GM03348 (cell line): ENCODE data around the gene SSC4D.
"Not testable (repeated sequence)": the region's sequence is repeated elsewhere in the genome, so short reads cannot be mapped to it uniquely, and the experiment has no call there.

ENCODE experiments used
- DNase-seq: peaks from one replicate; pipeline ENCODE4 v3.0.0; 2012; ENCODE audit warnings: low spot score

Gene SSC4D

DNA sequence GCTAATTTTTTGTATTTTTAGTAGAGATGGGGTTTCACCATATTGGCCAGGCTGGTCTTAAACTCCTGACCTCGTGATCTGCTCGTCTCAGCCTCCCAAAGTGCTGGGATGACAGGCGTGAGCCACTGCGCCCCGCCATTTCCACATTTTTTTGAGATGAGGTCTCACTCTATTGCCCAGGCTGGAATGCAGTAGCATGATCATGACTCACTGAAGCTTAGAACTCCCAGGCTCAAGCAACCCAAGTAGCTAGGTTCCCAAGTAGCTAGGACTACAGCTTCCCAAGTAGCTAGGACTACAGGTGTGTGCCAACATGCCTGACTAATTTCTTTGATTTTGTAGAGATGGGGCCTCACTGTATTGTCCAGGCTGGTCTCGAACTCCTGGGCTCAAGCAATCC lies 11.6 kb upstream of the SSC4D start:
- peak; percentile 63 for DNase-seq

- DNase-seq = not testable (repeated sequence)
These were observed 8.3 kb upstream of the SSC4D start for GRCh38 chr7:76417654-76418310.

DNA sequence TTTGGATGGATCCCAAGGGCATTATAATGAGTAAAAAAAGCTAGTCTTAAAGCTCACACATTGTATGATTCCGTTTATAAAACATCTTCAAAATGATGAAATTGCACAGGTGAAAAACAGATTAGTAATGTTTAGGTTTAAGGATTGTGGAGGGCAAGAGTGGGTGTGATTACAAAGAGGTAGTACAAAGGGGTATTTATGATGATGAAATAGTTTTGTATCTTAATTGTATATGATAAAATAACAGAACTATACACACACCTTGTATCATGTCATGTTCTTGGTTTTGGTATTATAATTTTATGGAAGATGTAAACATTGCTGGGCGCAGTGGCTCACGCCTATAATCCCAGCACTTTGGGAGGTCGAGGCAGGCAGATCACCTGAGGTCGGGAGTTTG lies 2.8 kb upstream of the SSC4D start:
- DNase-seq = no peak

DNA sequence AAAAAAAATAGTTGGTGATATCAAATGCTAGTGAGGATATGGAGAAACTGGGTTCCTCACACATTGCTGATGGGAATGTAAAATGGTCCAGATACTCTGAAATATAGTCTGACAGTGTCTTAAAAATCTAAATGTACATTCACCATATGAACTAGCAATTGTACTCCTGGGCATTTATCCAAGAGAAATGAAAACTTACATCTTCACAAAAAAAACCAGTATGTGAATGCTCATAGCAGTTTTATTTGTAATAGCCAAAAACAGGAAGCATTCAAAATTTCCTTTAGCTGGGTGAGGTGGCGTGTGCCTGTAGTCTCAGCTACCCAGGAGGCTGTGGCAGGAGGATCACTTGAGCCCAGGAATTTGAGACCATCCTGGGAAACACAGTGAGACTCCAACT lies 2.1 kb upstream of the SSC4D start:
- no peak for DNase-seq

- no peak for DNase-seq
These were observed 1.4 kb downstream of the SSC4D start for GRCh38 chr7:76408121-76408560.

DNA sequence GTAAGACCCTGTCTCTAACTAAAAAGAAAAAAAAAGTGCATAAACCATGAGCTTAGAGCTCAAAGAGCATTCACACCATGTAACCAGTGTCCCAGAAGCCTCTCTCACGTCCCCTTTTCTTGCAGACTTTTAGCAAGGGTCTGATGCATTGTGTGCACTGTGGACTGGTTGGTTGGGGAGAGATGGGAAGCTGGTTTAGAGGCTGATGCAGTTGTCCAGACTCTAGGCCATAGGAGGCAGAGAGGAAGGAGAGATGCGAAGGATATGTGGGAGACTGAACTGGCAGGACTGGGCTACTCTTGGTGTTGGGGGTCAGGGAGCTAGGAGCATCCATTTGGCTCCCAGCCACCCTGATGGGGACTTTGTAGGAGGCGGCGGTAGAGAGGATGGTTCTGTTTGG lies 1.8 kb downstream of the SSC4D start:
- no peak for DNase-seq

GRCh38 chr7:76405738-76406137 lies 3.8 kb downstream of the SSC4D start:
- DNase-seq = no peak

DNA sequence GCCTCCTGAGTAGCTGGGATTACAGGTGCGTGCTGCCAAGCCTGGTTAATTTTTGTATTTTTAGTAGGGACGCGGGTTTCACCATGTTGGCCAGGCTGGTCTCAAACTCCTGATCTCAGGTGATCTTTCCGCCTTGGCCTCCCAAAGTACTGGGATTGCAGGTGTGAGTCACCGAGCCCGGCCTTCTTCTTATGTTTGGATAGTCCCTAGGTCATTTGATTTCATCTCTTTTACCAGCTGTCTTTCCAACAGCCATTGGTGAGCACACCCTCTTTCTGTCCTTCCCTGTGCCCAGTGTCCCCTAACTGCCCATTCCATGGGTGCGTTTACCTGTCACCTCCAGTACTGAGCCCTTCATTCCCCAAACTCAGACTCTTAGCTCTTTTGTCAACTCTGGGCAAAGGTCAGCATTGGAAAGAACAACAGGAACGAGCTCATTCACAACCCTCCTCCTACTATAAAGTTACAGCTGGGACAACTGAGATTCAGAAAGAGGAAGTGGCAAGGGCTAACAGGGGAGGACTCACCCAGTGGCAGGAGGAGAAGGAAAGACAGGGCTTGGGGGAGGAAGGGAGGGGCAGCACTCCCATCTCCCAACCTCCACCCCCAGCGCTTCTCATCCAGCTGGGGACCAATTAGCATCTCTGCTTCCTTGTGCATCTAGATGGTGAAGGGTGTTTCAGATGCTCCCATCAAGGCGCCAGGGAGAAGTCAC lies 5.6 kb downstream of the SSC4D start:
- no peak for DNase-seq

DNA sequence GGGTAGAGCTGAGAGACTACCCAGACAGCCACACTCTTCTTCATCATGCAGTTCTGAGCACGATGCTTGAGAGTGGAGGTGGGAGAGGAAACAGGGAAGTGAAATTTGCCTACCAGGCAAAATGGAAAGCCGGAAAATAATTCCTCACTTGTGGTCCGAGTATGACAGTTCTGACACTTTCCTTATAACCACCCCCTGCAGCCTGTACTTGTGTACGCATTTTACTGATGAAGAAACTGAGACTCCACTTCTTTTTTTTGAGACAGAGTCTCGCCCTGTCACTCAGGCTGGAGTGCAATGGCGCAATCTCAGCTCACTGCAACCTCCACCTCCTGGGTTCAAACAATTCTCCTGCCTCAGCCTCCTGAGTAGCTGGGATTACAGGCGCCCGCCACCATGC lies 6.4 kb downstream of the SSC4D start:
- not testable (repeated sequence) for DNase-seq

- DNase-seq = no peak
These were observed 9.2 kb downstream of the SSC4D start for GRCh38 chr7:76400248-76400647.

DNA sequence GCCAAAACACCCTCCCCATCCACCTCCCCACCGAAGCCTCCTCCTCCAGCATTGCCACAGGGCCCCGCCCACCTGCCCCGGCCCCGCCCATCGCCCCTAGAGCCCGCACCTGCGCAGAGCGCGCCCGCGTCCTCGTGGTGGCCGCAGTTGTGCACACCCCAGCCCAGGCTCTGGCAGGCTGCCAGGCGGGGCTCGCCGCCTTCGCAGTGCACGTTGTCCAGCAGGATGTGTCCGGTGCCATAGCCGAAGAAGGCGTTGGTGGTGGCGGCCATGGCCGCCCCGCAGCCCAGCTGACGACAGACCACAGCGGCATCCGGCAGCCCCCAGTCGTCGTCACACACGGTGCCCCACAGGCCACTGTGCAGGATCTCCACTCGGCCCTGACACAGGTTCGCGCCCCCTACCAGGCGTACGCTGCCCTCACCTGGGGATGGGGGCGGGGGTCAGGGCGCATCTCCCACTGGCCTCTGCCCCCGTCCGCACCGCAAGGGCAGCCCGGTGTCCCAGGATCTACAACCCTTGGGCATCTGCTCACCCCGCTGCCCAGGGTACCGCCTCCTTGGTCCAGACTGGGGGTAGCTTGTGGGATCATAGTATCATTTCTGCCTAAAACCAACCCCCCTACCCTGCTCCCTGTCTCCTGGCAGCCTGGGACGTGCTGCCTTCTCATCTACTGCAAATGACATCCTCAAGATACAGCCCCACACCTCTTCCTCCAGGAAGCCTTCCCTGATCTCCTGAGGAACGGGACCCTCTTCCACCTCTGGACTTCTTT lies 11.9 kb downstream of the SSC4D start:
- DNase-seq = peak; percentile 86

DNA sequence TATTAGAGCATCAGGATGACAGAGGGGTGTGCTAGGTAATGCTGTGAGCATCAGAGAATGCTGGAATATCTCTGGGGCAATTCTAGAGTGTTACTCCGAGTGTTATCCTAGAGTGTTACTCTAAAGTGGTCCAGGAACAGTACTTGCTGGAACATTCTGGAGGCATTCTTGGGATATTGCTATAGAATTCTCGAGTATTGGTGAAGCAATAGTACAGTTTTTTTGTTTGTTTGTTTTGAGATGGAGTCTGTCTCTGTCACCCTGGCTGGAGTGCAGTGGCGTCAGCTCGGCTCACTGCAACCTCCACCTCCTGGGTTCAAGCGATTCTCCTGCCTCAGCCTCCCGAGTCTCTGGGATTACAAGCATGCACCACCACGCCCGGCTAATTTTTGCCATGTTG lies 12.6 kb downstream of the SSC4D start:
- no peak for DNase-seq

DNA sequence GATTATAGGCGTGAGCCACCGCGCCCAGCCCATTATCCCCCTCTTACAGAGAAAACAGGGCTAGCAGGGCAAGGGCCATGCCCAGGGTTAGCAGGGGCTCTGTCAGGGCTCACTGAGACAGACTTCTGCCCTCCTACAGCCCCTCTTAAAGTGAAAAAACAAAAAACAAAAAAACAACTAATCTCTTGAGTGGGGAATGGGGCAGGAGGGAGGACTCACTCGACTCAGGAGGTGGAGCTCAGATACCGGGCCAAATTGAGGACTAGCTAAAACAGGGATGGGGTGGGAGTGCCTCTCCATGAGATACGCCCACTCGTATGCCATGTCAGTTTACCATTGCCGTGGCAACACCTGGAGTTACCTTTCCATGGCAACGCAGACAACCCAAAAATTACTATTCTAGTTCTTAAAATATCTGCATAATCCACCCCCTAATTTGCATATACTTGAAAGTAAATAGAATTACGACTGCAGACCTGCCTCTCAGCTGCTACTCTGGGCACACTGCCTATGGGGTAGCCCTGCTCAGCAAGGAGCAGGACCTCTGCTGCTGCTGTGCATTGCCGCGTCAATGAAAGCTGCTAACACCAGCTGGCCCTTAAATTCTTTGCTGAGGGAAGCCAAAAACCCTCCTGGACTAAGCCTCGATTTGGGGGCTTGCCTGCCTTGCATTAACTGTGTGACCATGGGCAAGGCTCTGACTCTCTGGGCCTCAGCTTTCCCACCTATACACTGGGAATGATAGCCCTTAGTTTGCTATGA lies 13.4 kb downstream of the SSC4D start:
- no peak for DNase-seq

- not testable (repeated sequence) for DNase-seq
These were observed 13.9 kb downstream of the SSC4D start for GRCh38 chr7:76395605-76395964.

GRCh38 chr7:76394957-76395356 lies 14.5 kb downstream of the SSC4D start:
- DNase-seq = peak; percentile 8

DNA sequence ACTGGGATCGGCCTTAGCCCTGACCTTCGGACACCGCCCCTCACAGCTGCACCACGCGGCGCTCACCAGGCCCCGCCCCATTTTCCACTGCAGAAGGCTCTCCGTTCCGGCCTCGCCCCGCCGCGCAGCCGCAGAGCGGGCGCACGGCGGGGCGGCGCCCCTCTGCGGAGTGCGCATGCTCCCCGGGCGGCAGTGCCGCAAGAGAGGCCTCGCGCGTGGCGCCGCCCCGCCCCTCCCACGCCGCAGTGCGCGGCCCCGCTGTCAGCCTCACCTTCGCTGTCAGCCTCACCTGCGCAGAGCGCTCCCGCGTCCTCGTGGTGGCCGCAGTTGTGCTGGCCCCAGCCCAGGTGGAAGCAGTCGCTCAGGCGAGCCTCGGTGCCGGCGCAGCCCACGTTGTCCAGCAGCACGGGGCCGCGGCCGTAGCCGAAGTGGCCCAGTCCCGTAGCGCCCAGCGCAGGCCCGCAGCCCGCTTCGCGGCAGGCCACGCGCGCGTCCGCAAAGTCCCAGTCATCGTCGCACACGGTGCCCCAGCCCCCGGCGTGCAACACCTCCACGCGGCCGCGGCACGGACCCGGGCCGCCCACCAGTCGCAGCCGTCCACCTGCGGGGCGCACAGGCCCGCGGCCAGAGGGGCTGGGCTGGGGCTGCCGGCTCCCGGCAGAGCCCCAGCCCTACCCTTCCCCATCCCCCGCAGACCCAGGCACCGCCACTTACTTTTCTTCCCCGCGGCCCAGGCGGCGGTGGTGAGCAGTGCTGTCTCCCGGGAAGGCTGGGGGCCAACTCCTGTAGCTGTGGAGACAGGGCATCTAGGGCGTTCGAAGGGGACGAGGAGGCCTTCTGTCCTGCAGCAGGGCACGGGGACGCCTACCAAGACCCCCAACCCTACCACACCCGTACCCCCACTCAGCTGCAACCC lies 16.1 kb downstream of the SSC4D start:
- peak; percentile 99 for DNase-seq

DNA sequence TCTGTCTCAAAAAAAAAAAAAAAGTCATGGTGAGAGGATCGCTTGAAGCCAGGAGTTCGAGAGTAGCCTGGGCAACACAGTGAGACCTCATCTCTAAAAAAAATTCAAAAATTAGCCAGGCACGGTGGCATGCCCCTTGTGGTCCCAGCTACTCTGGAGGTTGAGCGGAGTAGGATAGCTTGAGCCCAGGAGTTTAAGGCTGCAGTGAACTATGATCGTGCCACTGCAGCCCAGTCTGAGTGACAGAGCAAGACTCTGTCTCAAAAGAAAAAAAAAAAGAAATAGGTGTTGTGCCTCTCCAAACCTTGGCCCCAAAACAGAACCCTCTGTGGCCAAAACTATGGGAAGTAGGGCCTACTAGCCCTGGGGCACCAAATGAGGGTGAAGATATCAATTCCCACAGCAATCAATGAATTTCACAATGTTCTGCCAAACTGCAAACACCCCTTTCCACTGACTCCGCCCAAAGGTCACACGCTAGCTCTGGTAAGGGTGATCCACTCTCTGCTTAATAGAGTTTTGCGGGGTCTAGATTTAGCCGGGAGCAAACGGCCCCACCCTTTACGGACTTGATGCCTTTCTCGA lies 16.9 kb downstream of the SSC4D start:
- DNase-seq = no peak

- no peak for DNase-seq
These were observed 19.4 kb downstream of the SSC4D start for GRCh38 chr7:76390092-76390491.

DNA sequence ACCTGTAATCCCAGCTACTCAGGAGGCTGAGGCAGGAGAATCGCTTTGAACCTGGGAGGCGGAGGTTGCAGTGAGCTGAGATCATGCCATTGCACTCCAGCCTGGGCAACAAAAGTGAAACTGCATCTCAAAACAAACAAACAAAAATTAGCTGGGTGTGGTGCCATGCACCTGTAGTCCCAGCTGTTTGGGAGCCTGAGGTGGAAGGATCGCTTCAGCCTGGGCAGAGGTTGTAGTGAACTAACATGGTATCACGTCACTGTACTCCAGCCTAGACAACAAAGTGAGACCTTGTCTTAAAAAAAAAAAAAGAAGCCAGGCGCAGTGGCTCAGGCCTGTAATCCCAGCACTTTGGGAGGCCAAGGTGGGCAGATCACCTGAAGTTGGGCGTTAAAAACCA lies 21.7 kb downstream of the SSC4D start:
- DNase-seq = not testable (repeated sequence)

DNA sequence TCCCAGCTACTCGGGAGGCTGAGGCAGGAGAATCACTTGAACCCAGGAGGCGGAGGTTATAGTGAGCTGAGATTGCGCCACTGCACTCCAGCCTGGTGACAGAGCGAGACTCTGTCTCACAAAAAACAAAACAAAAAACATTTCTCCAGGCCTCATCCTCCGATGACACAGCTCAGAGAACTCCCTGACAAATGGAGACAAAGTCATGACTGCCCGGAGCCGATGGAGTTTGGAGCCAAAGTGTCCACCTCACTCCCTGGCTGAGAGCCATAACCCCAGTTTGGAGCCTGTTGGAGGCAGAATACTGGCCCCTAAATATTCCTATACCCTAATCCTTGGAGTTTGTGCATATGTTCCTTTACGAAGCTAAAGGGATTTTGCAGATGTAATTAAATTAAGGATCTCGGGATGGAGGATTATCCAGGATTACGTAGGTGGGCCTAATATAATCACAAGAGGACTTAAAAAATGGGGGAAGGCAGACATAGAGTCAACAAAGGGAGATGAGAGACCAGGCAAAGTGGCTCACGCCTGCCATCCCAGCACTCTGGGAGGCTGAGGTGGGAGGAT lies 22.7 kb downstream of the SSC4D start:
- DNase-seq = peak; percentile 19
